ENCODE measurements around the gene CARS2.

GRCh38 chr13:110615322-110616102 lies 90.4 kb downstream of the CARS2 start, which contains the start of gene NAXD:
- TF ChIP-seq POLR2A (IDR thresholded peaks at IDR 0.05; ENCODE audit: low read depth, low read length) (peak; percentile 20; the same call in 1 of the 2 replicates), POLR2AphosphoS5 (IDR thresholded peaks at IDR 0.05; ENCODE audit: low read depth, low read length) (peak; percentile 43; the same call in 1 of the 2 replicates), TAF1 (IDR thresholded peaks at IDR 0.05; ENCODE audit: low read depth, low read length) (no peak), SPI1 (IDR thresholded peaks at IDR 0.05; ENCODE audit: low read depth, low read length) (no peak), POU2F2 (IDR thresholded peaks at IDR 0.05; ENCODE audit: low read depth, low read length) (no peak), PAX5 (IDR thresholded peaks at IDR 0.05; ENCODE audit: insufficient read depth, low read length, severe bottlenecking) (no peak)

Data from GM12891 (cell line).